Activated naive CD8-positive, alpha-beta T cell (primary cell): Measurements from ENCODE around the gene LDLRAD3.

Source experiments
- H3K27ac Mint-ChIP-seq: one replicate; pipeline ENCODE4 v1.8.0; 2021; ENCODE audit warnings: mixed read lengths
- H3K27me3 Mint-ChIP-seq: one replicate; pipeline ENCODE4 v1.8.0; 2021; ENCODE audit warnings: mixed read lengths
- H3K36me3 Mint-ChIP-seq: one replicate; pipeline ENCODE4 v1.8.0; 2021; ENCODE audit warnings: mixed read lengths
- H3K4me1 Mint-ChIP-seq: one replicate; pipeline ENCODE4 v1.8.0; 2021; ENCODE audit warnings: low read depth, mixed read lengths
- H3K4me3 Mint-ChIP-seq: one replicate; pipeline ENCODE4 v1.8.0; 2021; ENCODE audit warnings: mild to moderate bottlenecking, mixed read lengths
- H3K9me3 Mint-ChIP-seq: one replicate; pipeline ENCODE4 v1.8.0; 2021; ENCODE audit warnings: low read depth, mixed read lengths

Gene LDLRAD3

DNA sequence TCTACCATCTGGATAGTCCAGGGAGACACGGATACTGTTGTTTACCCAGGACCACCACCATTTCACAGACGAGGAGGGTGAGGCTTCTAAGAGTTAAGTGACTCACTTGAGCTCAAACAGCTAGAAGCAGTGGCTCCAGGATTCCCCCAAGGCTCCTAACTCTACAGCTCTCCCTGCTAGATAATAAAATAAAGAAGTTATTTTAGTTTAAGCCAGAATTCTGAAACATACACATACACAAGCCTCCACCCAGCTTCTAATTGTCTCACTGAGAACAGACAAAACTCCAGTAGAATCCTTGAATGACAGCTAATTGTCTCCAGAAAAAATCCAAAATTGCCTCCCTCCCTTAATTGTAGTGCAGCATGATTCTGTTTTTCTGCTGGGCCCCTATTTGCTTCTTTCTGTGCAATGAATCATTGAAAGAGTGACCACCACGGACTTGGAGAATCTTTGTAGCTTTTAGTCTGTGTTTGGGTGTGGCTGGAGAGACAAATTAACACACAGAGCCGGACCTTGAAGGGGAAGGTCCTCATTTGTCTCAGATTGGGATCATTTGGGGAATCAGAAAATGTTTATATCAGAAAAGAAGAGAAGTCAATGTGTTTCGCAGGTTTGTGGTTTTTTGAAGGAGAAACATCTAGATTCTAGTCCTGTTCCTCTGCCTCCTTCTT lies 280.5 kb downstream of the LDLRAD3 start:
- Mint-ChIP-seq H3K36me3 (no peaks in the 10 kb centered on the region), H3K27ac (no peak overlapping the region), H3K4me1 (no peaks in the 10 kb centered on the region), H3K4me3 (no peak overlapping the region), H3K9me3 (peaks cover 13% of the 10 kb centered on the region), H3K27me3 (peaks cover 4% of the 10 kb centered on the region)

DNA sequence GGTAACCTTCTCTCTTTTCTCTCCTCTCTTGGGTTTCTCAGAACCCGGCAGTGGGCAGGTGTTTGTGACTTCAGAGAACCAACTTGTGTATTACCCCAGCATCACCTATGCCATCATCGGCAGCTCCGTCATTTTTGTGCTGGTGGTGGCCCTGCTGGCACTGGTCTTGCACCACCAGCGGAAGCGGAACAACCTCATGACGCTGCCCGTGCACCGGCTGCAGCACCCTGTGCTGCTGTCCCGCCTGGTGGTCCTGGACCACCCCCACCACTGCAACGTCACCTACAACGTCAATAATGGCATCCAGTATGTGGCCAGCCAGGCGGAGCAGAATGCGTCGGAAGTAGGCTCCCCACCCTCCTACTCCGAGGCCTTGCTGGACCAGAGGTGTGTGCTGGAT lies 283.2 kb downstream of the LDLRAD3 start:
- H3K9me3 Mint-ChIP-seq, result no peaks in the 10 kb centered on the region
- H3K27ac Mint-ChIP-seq, result no peak overlapping the region
- no peak overlapping the region for H3K4me3 Mint-ChIP-seq
- no peaks in the 10 kb centered on the region for H3K36me3 Mint-ChIP-seq
- peaks cover 5% of the 10 kb centered on the region for H3K27me3 Mint-ChIP-seq
- H3K4me1 Mint-ChIP-seq, result no peaks in the 10 kb centered on the region

DNA sequence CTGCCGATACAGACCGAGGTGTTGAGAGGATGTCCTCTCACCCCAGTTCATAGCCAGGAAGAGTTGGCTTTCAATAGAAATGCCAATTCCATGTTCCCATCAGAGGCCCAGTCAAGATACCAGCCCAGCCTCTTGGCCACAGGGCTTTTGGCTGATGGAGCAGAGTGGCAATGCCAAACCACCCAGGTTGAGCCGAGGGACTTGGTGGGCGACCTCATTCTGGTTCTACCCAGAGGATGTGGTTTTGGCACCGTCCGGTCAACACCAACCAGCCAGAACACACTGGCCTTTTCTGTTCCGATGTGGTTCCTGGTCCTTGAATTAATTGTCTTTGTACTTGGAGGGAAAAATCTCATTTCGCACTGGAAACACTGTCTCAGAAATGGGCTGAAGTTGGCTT lies 284.8 kb downstream of the LDLRAD3 start:
- Mint-ChIP-seq H3K4me3 (no peak overlapping the region), H3K36me3 (no peaks in the 10 kb centered on the region)

DNA sequence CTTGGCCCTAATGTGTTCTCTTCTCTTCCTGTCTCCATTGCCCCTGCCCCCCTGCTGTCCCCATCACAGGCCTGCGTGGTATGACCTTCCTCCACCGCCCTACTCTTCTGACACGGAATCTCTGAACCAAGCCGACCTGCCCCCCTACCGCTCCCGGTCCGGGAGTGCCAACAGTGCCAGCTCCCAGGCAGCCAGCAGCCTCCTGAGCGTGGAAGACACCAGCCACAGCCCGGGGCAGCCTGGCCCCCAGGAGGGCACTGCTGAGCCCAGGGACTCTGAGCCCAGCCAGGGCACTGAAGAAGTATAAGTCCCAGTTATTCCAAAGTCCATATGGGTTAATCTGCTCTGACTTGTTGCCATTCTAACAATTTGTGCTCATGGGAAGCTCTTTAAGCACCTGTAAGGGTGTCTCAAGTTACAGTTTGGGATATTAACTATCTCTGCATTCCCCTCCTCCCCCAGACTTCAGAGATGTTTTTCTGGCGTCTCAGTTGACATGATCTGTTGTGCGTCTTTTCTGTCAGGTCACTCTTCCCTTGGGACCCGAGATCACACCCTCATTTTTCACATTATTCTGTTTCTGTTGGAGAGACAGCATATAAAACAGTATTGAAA lies 285.3 kb downstream of the LDLRAD3 start:
- H3K27ac Mint-ChIP-seq, result no peak overlapping the region
- H3K4me1 Mint-ChIP-seq, result no peaks in the 10 kb centered on the region
- no peaks in the 10 kb centered on the region for H3K36me3 Mint-ChIP-seq
- H3K27me3 Mint-ChIP-seq, result peaks cover 8% of the 10 kb centered on the region
- H3K9me3 Mint-ChIP-seq, result no peaks in the 10 kb centered on the region
- H3K4me3 Mint-ChIP-seq, result no peak overlapping the region

More for the DNA sequence above, 284.8 kb downstream of the LDLRAD3 start:
- Mint-ChIP-seq H3K27ac (no peak overlapping the region), H3K4me1 (no peaks in the 10 kb centered on the region), H3K27me3 (peaks cover 9% of the 10 kb centered on the region), H3K9me3 (no peaks in the 10 kb centered on the region)

DNA sequence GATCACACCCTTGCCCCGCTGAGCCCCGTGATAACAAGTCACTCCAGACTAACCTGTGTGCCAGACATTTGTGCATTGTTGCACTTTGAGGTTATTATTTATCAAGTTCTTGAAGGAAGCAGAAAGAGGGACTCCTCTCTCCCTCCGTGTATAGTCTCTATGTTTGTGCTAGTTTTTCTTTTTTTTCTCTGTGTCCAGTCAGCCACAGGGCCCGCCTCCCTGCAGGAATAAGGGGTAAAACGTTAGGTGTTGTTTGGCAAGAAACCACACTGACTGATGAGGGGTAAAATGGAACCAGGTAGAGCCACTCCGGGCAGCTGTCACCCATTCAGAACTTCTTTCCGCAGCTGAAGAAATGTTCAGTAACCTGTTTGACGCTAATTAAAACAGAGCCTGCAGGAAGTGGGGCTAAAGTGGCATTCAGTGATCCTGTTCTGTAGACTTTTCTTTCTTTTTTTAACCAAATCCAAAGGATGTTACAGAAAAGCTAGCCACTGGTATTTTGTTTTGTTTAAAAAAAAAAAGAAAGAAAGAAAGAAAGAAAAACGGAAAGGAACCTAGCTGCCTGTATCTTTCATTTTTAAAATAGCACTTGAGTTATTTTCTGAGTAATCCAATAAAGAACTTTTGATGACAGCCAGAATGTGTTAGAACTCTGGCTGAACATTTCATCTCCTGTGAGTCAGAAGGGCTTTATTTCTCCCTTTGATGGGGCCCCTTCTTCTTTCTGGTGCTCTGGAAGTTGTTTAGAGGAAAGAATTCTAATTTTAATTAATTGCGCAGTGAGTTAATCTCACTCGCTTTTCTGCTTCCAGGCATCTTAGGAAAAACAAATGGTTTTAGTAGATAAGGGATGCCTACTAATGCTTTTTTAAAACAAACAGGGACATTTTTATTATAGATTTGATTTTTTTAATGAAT lies 287.2 kb downstream of the LDLRAD3 start:
- H3K36me3 Mint-ChIP-seq, result no peaks in the 10 kb centered on the region
- peaks cover 10% of the 10 kb centered on the region for H3K27me3 Mint-ChIP-seq
- H3K9me3 Mint-ChIP-seq, result no peaks in the 10 kb centered on the region
- no peaks in the 10 kb centered on the region for H3K4me1 Mint-ChIP-seq
- no peak overlapping the region for H3K4me3 Mint-ChIP-seq
- no peak overlapping the region for H3K27ac Mint-ChIP-seq

DNA sequence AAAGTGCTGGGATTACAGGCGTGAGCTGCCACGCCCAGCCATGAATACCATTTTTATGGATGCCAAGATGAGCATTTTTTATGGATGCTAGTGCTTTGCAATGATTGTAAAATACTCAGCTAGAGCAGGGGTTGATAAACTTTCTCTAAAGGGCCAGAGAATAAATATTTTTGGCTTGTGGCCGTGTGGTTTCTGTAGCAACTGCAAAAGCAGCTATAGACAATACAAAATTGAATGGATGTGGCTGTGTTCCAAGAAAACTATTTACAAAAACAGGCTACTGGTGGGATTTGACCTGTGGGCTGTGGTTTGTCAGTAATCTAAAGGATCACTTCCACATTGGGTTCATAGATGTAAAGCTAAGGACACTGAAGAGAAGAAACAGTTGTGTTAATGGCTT lies 289.3 kb downstream of the LDLRAD3 start:
- Mint-ChIP-seq H3K4me3 (no peak overlapping the region), H3K27ac (no peak overlapping the region), H3K27me3 (peaks cover 12% of the 10 kb centered on the region), H3K36me3 (no peaks in the 10 kb centered on the region), H3K9me3 (no peaks in the 10 kb centered on the region), H3K4me1 (no peaks in the 10 kb centered on the region)

DNA sequence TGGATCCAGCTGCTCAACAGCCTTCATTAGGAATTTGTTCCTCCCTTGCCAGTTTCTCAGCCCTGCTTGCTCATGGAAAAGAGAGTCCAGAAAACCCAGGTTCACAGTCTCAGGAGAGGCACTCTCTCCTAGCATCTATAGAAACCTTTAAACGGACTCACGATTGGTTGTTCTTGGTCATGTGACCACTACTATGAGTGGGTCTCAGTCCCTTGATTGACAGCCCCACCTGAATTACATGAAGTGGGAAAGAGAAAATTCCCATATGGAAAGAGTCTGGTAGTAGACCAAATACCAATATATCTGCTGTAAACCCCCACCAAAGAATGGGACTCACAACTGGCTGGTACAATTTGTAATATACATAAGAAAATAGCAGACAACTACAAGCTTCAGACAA lies 291.0 kb downstream of the LDLRAD3 start:
- Mint-ChIP-seq H3K27ac (no peak overlapping the region), H3K9me3 (no peaks in the 10 kb centered on the region), H3K4me1 (no peaks in the 10 kb centered on the region), H3K36me3 (no peaks in the 10 kb centered on the region), H3K27me3 (peaks cover 12% of the 10 kb centered on the region), H3K4me3 (no peak overlapping the region)

DNA sequence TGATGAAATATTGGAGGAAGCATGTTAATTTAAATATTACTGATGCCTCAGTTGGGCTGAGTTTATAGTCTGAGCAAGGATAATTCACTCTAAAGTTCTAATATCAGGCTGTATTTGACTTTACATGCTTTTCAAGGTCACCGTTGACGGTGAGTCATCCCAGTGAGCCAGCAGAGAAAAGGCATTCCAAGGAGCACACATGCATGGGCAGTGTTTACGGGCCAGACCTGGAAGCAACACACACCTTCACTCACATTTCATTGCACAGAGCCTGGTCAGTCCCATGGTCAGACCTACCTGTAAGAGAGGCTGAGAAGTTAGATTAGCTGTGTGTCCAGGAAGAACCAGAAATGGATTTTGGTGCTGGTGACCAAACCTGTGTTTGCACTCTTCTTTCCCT lies 291.9 kb downstream of the LDLRAD3 start:
- Mint-ChIP-seq H3K27ac (no peak overlapping the region), H3K4me1 (no peaks in the 10 kb centered on the region), H3K36me3 (no peaks in the 10 kb centered on the region)

DNA sequence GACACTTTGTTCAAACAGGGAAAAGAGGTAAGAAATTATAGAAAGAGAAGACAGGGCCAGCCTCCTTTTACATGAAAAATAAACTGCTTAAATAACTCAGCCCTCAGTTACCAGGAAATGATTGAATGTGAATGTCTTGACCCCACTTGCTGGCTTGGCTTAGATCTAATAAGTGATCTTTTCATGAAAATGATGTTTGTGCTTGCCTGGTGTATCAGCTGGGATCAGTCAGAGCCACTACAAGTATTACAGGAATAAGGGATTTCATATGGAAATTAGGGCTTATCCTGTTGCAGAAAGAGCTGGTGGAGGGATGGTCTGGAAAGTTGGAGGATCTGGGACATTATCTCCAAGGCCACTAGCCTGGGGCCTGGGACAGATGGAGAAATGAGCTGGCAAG lies 293.5 kb downstream of the LDLRAD3 start:
- Mint-ChIP-seq H3K4me3 (no peak overlapping the region), H3K36me3 (no peaks in the 10 kb centered on the region), H3K4me1 (no peaks in the 10 kb centered on the region)

More for the DNA sequence above, 291.9 kb downstream of the LDLRAD3 start:
- Mint-ChIP-seq H3K27me3 (peaks cover 9% of the 10 kb centered on the region), H3K4me3 (no peak overlapping the region), H3K9me3 (no peaks in the 10 kb centered on the region)

DNA sequence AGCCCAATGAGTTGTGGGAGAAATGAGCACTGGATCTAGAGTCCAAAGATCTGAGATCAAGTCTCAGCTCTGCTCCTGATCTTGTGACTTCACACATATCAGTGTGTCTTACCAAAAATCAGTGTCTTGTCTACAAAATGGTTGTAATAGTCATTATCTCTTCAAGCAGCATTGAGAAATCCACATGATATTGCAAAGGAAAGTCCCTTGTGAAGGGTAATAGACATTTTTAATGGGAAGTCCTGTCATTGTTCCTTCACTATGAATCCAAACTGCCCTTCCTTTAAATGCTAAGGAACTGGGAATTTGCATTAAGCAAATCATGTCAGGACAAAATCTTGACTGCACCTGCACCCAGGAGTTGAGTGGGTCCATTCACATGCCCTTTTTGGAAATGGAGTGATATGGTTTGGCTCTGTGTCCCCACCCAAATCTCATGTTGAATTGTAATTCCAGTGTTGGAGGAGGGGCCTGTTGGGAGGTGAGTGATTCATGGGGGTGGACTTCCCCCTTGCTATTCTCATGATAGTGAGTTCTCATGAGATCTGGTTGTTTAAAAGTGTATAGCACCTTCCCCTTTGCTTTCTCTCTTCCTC lies 294.3 kb downstream of the LDLRAD3 start:
- Mint-ChIP-seq H3K36me3 (no peaks in the 10 kb centered on the region), H3K27ac (no peak overlapping the region), H3K9me3 (no peaks in the 10 kb centered on the region), H3K4me3 (no peak overlapping the region), H3K4me1 (no peaks in the 10 kb centered on the region), H3K27me3 (peaks cover 7% of the 10 kb centered on the region)

More for the DNA sequence above, 293.5 kb downstream of the LDLRAD3 start:
- no peaks in the 10 kb centered on the region for H3K9me3 Mint-ChIP-seq
- no peak overlapping the region for H3K27ac Mint-ChIP-seq
- peaks cover 10% of the 10 kb centered on the region for H3K27me3 Mint-ChIP-seq

DNA sequence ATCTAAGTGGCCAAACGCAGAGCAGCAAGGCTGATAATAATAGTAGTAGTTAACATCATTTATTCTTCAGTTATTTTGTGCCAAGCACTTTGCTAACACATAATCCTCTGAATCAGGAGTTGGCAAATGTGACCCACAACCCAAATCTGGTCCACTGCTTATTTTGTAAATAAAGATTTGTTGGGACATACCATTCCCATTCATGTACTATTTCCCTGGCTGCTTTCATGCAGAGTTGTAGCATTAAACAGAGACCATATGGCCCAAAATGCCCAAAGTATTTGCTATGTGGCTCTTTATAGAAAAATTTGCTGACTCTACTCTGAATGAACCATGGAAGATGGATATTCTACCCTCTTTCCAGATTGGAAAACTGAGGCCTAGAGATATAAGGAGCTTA lies 295.0 kb downstream of the LDLRAD3 start:
- H3K27me3 Mint-ChIP-seq, result peaks cover 9% of the 10 kb centered on the region
- no peaks in the 10 kb centered on the region for H3K36me3 Mint-ChIP-seq
- no peak overlapping the region for H3K4me3 Mint-ChIP-seq
- H3K27ac Mint-ChIP-seq, result no peak overlapping the region
- no peaks in the 10 kb centered on the region for H3K4me1 Mint-ChIP-seq
- no peaks in the 10 kb centered on the region for H3K9me3 Mint-ChIP-seq

DNA sequence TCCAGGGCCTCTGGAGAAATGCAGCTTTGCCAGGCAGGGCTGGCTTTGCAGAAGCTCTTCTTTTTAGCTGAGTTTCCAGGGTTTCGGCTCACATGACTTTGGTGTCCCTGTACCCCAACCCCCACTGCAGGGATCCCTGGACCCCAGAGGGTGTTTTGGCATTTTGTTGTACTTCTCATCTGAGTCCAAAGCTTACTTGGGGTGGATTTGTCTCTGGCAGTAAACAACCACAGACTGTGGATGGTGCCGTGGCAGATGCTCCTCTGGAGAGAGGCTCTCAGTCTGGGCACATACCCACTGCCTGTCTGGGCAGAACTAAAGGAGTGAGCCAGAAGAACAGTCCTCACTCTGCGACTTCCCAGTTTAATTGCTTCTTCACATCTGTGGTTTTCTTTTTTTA lies 295.8 kb downstream of the LDLRAD3 start:
- Mint-ChIP-seq H3K27ac (no peak overlapping the region), H3K36me3 (no peaks in the 10 kb centered on the region), H3K4me3 (no peak overlapping the region), H3K9me3 (no peaks in the 10 kb centered on the region), H3K4me1 (no peaks in the 10 kb centered on the region), H3K27me3 (peaks cover 8% of the 10 kb centered on the region)

DNA sequence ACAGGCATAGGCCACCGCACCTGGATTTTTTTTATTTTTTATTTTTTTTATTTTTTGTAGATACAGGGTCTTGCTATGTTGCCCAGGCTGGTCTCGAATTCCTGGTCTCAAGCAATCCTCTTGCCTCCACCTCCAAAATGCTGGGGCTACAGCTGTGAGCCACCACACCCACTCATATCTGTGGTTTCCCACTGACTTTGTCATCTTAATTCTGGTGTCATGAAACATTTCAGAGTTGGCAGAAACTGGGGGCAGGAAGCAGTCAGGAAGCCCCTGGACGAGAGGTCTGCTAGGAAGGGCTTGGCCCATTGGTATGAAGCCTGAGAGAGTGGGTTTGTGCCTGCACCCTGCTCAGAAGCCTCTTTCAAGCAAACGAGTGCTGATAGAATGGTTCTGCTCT lies 296.3 kb downstream of the LDLRAD3 start:
- peaks cover 9% of the 10 kb centered on the region for H3K27me3 Mint-ChIP-seq

DNA sequence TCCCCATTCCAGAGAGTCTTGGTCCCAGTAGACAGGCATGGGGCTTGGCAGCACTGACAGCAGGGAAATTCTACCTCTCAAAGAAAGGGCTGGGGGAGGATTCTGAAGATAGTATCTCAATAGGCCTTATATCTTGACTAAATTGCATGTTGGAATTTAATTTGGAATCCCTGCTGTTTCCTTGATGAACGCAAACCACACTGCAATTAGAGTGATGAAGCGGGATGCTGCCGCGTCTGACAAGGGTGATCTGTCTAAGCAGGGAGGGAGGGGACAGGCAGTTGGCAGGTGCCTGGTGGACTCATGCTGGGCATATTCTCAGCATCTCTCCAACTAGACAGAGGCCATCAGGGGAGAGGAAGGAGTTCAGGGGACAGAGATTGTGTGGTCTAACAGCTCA lies 296.9 kb downstream of the LDLRAD3 start:
- Mint-ChIP-seq H3K27ac (no peak overlapping the region), H3K36me3 (no peaks in the 10 kb centered on the region), H3K4me3 (no peak overlapping the region), H3K27me3 (peaks cover 13% of the 10 kb centered on the region), H3K9me3 (no peaks in the 10 kb centered on the region), H3K4me1 (no peaks in the 10 kb centered on the region)

More for the DNA sequence above, 296.3 kb downstream of the LDLRAD3 start:
- Mint-ChIP-seq H3K9me3 (no peaks in the 10 kb centered on the region), H3K4me3 (no peak overlapping the region), H3K36me3 (no peaks in the 10 kb centered on the region), H3K4me1 (no peaks in the 10 kb centered on the region), H3K27ac (no peak overlapping the region)

DNA sequence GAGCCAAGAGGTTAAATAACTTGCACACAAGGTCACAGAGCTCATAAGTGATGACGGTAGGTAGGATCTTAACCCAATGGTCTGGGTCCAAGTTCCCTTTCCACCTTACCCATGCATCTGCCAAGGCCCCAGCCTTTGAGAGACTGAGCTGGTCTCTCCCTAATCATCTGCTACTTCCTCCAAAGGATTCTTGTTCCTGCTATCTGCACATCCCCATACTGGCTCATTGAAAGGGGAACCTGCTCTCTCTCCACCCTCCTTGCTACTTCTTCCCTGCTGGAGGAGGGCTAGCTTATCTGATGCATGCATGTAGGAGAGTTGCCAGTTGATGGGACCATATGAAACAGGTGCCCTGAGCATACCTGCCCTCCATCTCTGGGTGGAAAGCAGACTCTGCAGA lies 297.6 kb downstream of the LDLRAD3 start:
- peaks cover 13% of the 10 kb centered on the region for H3K27me3 Mint-ChIP-seq
- H3K36me3 Mint-ChIP-seq, result no peaks in the 10 kb centered on the region
- H3K4me1 Mint-ChIP-seq, result no peaks in the 10 kb centered on the region
- no peak overlapping the region for H3K27ac Mint-ChIP-seq
- H3K4me3 Mint-ChIP-seq, result no peak overlapping the region
- H3K9me3 Mint-ChIP-seq, result no peaks in the 10 kb centered on the region
